HG02973 (cell line): ENCODE measurements around the gene CFAP43.

Source experiments
- ATAC-seq: cut with Tn5 transposase; IDR thresholded peaks from one replicate; pipeline ENCODE4 v1.9.1; 2021; ENCODE audit warnings: moderate library complexity; ENCODE audit not compliant: unreplicated experiment

Gene CFAP43, protein sequence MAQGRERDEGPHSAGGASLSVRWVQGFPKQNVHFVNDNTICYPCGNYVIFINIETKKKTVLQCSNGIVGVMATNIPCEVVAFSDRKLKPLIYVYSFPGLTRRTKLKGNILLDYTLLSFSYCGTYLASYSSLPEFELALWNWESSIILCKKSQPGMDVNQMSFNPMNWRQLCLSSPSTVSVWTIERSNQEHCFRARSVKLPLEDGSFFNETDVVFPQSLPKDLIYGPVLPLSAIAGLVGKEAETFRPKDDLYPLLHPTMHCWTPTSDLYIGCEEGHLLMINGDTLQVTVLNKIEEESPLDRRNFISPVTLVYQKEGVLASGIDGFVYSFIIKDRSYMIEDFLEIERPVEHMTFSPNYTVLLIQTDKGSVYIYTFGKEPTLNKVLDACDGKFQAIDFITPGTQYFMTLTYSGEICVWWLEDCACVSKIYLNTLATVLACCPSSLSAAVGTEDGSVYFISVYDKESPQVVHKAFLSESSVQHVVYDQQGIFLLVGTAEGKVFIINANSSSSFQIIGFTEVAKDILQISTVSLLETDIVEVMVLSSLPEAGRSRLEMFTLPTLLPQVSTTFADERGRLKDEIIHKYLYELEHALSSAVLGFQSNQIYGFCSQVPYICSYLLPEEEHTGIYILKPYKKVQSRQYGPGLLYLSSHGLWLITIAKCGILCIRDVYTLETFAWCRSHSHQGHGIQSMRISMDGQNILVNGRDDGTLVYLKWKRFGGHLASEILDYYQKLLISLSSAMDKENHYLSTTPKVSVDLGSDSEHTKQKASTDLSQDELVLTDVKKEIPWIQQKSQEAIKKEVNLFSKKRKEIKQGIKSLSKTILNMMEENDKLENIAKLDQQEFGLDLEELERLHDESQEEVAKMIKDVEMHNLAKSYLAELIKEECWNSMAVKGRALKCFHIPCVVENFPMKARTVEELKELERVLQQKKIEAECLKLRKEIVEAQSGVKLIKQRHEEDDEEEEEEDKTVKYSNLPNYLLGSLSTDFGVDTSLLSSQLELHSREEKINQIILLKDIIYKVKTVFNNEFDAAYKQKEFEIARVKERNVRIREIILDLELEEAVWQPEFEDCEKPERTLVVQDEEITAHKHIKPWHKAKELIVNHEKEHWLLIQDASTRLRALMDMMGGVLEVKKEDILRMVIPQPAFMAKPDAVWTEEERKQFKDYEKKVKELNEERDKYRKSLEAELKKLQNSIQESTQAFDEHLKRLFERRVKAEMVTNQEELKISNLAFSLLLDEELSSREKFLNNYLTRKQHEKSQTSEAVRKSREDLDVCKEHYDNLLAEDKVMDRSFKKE (N-terminal part only)

DNA sequence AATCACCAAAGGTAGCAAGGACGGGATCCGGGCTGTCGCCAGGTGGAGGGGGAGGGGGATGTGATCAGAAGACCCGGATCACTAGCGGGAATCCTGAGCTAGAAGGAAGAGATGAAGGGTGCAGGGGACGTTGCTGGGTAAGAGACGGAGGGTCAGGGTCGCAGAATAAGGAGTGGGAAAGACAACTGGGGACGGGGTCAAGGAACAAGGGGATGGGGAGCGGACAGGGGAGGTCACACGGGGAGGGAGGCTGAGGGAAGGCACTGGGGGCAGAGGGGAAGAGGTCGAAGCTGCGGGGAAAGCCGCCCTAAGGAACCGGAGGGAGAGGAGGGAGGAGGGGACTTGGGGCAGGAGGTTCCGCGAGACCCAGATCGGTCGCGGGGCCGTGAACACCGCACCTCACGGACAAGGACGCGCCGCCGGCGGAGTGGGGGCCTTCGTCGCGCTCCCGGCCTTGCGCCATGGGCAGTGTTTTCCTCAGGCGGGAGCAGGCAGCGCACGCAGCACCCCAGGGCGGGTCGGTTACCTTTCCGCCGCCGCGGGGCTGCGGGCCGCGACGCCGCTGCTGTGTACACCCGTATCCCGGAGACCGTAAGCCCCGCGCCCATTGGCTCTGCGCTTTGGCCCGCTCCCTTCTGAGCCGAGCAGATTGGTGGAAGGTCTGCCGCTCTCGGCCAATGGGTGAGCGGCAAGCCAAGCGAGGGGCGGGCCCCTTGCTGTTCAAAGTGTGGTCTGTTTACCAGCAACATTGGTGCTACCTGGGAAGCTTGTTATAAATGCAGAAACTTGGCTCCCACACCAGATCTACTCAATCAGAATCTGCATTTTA is at the start of gene CFAP43:
CFAP43 (minus strand) TSS at position 581 of the 829 bp plus-strand sequence; CDS start at position 463, 118 bp downstream.
- ATAC-seq: peak; percentile 100

DNA sequence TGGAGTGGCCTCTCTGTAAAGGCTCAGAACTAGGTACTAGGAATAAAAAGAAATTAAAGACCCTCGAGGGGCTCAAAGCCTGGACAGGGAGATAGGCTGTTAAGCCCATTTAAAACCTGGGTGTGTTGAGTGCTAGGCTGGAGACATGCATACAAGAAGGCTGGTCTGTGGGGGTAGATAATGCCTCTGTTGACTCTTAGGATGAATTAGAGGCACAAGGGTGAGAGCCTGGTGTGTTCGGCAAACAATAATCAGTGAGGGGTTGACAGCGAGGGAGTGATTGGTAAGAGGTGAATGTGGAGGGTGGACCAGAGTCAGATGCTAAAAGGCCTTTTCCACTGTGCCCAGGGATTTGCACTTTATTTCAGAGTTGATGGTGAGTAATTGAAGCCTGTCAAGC is 49.5 kb upstream of the CFAP43 start:
- no peak for ATAC-seq

DNA sequence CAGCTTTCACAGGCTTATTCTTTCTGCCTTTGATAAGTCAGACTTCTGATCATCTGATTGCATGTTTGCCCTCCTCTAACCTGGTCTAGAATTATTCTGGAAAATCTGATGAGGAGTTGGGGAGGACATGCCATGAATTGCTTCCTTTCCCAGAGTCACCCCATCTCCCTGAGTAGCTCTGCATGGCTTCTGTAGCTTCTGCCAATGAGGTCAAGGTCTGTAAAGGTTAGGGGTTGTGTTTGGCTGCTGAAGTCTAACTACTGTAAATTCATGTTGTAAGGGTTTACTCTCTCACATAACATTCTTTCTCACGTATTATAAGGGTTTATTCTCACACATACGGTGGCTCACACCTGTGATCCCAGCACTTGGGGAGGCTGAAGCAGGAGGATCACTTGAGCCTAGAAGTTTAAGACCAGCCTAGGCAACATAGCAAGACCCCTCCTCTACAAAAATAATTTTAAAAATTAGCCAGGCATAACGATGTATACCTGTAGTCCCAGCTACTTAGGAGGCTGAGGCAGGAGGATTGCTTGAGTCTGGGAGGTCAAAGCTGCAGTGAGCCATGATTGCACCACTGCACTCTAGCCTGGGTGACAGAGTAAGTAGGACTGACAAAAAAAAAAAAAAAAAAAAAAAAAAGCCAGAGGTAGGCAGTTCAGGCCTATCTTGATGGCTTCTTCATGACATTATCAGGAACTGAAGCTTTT is 47.5 kb upstream of the CFAP43 start:
- ATAC-seq: no peak

DNA sequence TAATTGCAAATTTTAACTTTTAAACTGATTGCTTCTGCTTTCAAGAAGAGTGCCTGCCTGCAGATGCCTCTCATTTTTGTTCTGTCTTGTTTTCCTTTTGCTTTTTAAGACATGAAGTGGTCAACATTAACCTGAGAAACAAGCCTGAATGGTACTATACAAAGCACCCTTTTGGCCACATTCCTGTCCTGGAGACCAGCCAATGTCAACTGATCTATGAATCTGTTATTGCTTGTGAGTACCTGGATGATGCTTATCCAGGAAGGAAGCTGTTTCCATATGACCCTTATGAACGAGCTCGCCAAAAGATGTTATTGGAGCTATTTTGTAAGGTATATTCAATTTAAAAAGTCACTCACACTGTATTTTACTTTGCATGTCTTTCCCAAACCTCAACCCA is 45.6 kb upstream of the CFAP43 start:
- ATAC-seq: no peak

DNA sequence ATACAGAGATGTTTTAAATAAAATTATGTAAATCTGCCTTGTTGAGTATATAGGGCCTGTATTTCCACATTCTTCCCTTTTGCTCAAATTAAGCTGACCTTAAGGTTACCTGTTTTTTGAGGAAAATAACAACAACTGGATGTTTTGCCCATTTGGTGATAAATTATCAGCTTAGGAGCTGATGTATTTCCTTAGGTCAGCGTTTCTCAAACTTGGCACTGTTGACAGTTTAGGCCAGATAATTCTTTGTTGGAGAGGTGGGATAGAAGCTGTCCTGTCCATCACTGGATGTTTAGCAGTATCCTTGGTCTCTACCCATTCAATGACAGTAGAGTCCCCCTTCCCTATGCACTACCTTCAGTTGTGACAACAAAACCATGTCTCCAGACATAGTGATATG is 44.0 kb upstream of the CFAP43 start:
- ATAC-seq: no peak

DNA sequence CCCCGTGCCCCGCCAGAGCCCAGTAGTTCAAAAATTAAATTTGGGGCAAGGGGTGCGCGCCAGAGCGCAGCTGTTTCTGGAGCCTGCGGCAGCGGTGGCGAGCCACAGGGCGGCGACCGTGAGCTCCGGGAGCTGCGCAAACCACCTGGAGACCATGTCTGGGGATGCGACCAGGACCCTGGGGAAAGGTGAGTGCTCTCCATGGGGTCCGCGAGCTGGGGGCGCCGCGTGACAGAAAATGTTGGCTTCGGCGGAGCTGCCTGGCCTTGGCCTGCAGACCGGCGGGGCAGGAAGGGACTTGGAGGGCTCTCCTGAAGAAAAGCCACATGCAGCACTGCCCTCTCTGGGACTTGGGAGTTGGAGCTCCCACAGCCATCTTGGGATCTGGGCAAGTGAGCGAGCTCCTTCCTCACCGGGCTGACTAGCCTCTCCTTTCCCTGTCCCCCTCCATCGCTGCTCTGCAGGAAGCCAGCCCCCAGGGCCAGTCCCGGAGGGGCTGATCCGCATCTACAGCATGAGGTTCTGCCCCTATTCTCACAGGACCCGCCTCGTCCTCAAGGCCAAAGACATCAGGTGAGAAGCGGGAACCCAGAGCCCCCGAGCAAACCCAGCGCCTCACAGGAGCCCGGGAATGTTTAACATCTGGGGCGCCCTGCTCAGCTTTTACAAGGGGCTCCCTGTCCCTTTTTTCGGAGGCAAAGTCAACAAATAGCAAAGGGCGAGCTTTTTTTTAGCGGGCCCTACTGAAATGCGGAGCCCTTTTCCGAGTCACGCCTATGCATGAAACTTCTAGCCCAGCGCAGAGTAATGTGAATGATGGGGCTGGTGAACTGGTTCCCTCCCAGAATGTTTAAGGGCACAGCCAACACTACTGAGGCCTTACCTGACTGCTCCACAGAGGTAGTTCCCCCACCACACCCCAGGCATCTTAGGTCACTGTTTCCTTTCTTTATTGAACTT is 42.9 kb upstream of the CFAP43 start:
- ATAC-seq: peak; percentile 90

DNA sequence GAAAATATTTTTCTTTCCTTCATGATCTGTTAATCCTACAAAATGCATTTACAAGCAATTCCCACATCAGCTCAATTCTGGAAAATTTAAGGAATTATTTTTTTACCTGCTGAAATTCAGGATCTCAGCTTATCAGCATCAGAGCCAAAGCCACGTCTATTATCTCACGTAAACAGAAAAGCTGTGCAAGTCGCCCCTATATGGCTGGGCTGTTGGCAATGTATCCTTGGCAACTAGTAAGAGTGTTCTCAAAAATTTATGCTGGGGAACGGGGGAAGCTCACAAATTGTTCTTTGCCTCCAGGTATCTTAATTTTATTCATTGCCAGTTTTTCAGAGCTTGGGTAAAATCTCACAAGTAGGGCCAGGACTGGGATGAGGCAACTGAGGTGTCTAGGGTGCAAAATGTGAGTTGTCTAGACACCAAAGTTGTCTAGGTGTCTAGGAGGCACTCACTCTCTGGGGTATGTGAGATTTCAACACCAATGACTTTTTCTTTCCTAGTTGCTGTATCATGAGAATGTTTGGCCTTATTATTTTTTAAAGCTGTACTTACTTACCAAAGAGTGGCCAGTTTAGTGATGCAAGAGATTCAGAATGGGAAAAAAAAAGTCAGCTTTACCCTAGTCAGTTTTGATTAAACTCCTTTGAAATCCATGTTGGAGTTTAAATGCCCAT is 41.9 kb upstream of the CFAP43 start:
- ATAC-seq: no peak

DNA sequence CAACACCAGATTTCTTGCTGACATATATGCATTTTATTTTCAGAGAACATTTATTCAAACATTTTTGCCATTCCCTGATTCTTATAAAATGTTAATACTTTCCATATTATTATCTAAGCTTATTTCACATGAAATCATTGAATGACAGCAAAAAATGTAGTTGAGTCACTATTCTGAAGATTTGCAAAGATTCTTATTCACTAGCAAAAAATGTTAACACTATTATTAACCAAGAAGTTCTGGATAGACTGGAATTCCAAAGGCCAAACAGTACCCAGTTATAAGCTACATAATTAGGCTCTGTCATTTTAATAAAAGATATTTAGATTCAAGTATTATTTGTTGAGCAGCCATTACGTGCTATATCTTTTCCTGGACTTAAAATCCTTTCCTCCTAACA is 41.1 kb upstream of the CFAP43 start:
- ATAC-seq: no peak

DNA sequence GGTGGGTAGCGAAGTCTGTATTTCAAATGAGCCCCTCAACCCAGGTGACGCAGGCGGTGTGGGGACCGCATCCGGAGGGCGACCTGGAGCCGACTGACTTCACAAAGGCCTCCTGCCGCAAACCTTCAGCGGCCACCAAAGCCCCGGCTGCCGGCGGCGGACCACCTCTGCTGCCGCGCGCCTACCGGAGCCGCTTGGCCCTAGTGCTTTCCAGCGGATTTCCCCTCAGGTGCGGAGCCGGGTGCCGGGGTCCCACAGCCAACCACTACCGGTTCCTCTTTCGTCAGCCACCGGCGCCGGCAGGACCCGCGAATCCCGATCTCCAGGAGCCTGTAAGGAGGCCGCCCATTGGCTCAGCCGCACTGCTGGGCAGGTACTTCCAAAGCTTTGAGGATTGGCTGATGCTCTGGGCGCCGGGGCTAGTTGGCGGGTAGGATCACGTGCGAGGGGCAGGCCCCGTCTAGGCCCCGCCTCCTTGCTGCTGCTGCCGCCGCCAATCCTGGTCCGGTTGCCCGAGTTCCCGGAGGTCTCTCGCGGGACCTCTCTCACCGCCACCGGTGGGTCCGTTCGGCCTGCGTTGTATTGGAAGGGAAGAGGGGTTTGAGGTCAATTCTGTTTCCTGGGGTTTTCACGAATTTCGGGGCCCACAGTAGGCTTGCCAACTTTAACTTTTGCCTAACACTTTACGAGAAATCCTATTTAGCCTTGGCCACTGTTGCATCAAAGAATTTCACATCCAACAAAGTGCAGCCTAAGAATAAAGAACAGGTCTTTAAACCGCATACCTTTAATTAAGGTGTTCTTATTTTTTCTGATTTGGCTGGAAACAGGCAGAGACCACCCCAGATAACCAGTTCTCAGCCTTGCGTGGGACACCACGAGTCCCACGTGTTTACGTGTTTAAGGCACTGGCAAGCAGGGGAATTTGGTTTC is 36.8 kb upstream of the CFAP43 start, which contains the start of gene GSTO2:
GSTO2 (plus strand) TSS at position 472 of the 933 bp plus-strand sequence. CDS start 5,732 bp downstream, outside the sequence.
- ATAC-seq: peak; percentile 98

DNA sequence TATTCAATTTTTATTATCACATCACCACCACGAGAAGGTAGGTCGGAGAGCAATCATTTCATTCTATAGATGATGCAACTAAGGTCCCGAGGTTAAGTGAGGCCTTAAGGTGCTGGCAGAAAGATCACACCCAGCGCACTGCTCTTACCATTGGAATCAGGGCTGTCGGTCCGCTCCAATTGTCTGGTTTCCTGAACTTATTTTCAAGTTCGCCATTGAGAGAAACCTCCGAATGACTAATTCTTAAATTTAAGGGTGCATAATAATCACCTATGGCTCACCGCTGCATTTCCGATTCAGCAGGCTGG is 36.2 kb upstream of the CFAP43 start:
- no peak for ATAC-seq

DNA sequence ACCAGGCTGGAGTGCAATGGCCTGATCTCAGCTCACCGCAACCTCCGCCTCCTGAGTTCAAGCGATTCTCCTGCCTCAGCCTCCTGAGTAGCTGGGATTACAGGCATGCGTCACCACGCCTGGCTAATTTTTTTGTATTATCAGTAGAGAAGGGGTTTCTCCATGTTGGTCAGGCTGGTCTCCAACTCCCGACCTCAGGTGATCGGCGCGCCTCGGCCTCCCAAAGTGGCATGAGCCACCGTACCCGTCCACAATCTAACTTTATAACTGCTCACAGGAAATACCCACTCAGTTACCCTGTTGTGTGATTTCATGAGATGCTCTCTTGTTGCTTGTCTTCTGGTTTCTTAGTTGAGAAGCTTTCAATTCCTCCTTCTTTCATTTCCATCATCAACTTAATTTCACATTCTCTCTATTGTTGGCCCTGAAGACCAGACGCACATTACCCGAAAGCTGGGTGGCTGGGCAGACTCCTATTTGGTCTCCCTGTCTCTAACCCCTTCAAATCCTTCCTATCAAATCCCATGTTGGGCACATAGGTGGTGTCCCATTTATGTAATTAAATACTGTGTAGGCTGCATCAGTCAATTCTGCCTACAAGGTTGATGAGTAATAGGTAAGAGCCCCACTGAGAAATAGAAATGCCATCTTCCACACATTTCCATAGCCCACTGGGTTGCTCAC is 35.7 kb upstream of the CFAP43 start:
- no peak for ATAC-seq

DNA sequence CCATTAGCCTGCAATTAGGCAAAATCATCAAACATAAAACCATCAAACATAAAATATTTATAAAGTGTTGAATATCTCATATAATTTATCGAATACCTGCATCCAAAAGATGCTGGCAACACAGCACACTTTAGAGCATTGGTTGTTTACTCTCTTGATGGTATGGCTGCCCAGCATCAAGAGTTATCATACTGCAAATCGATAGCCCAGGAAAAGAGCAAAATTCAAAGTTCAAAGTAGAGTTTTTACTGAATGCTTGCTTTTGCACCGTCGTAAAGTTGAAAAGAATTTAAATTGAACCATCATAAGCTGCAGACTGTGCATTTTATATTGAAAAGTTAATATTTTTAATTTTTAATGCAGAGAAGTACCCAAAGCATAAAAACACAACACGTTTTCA is 32.6 kb upstream of the CFAP43 start:
- ATAC-seq: no peak

DNA sequence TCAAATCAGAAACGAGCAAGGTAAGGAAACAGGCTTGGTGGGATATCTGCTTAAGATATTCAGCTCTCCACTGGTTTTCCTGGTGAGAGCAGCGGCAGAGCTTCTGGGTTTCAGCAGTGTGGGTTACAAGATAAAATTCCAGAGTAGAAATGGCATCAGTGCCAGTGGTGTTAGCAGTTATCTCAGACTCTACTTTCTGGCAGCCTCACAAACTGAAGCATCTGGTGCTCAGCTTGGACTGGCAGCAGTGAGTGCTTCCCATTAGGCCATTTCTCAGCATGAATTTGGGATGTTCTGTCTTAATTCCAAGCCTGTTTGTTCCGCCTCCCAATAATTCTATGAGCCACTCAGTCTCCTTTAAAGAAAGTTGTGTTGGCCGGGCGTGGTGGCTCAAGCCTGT is 29.9 kb upstream of the CFAP43 start:
- ATAC-seq: no peak

DNA sequence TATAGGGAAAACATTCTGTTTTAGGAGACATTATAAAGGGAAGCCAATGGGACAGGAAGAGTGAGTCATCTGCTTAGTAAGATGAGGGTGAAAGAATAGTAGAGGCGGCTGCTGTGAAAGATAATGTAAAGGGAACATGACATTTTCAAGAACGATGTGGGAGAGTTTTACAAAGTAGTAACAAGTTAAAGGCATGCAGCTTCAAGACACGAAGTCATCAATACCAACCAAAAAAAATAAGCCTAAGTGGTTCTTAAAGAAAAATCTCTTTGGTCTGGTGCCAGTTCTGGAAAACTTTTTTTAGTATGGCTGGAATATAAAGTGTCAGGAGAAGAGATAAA is 28.6 kb upstream of the CFAP43 start:
- ATAC-seq: no peak

DNA sequence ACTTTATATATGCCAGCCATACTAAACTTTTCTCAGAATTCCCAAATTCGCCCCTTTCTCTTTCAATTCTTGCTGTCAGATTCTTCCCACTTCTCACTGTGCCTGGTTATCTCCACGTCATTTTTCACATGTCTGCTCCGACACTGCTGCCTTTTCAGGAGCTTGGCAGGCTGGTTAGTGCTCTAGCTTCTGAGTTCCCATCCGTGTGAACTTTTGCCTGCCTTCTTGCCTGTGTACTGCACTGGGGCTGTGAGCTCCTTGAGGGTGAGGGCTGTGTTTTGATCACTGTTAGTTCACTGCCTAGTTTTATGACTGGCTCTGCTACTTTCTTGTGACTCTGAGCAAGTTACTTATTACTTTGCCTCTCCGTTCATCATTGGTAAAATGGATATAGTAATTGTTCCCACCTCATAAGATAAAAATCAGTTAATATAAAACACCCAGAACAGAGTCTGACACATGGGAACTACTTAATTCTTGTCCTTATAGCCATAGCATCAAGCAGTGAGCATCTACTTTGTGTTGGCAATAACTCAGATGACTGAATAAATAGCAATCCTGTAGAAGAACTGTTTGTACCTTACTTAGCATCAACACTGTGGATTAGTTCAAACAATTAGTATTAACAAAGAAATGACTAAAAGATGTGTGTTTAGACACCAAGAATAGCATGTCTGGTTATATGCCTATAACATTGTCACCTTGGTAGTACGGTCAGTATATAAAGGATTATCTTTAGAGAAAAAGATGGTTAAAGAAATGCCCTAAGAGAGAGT is 28.0 kb upstream of the CFAP43 start:
- ATAC-seq: no peak

DNA sequence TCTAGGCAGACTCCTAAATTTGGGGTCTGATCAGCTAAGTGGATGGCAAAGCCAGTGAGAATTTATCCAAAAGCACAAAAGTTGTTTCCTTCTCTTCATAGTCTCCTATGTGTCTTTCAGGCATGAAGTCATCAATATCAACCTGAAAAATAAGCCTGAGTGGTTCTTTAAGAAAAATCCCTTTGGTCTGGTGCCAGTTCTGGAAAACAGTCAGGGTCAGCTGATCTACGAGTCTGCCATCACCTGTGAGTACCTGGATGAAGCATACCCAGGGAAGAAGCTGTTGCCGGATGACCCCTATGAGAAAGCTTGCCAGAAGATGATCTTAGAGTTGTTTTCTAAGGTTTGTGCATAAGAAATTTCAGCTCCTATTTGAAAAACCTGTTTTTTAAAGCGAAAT is 27.3 kb upstream of the CFAP43 start:
- ATAC-seq: no peak
